SK-N-SH (cell line): ENCODE measurements around the gene AWAT2. TPM values are rescaled to one million over a fixed set of nuclear protein-coding genes. Genes with fewer than 3 reads are reported as not detected.

Experiments used
- CTCF ChIA-PET: fragments of 300-600, 350-600 bp; formaldehyde crosslinking; extraction: SDS; loops from one replicate; lab custom pipeline; 2021; lab: Yijun Ruan, JAX
- POLR2A ChIA-PET: fragments of 350-600 bp; sonication (Branson Sonifier 250); formaldehyde crosslinking; extraction: SDS; loops from one replicate; lab custom pipeline; 2020; ENCODE audit warnings: antibody characterized with exemption, inconsistent platforms; lab: Yijun Ruan, JAX
- DNase-seq: peaks from one replicate; pipeline ENCODE4 v3.0.0; 2012
- H2AFZ ChIP-seq: fragments of 200-600 bp; sonication (generic); 2 replicates; pipeline ENCODE4 v1.8.1; 2016; ENCODE audit warnings: antibody characterized with exemption, mild to moderate bottlenecking, low read depth
- H3F3A ChIP-seq: fragments of 200-600 bp; sonication (generic); replicated peaks from 2 replicates; pipeline ENCODE3; 2016; ENCODE audit warnings: antibody characterized with exemption, mild to moderate bottlenecking; ENCODE audit not compliant: insufficient read depth
- H3K27ac ChIP-seq, 2 experiments: fragments of 200-500 bp in 1 of 2; fragments of 200-600 bp in 1 of 2; sonication (Bioruptor generic) in 1 of 2; sonication (generic), shearing (Covaris generic) in 1 of 2; 2 replicates each; pipeline versions ENCODE4 v1.5.1 to v1.6.1; 2014 to 2016; ENCODE audit warnings: low read depth in 2 of 2, inconsistent platforms in 1 of 2, low read length in 1 of 2, mild to moderate bottlenecking in 1 of 2, mixed read lengths in 1 of 2
- H3K27me3 ChIP-seq: fragments of 200-600 bp; sonication (generic), shearing (Covaris generic); 2 replicates; pipeline ENCODE4 v1.6.1; 2016; ENCODE audit warnings: mixed run types; ENCODE audit not compliant: insufficient read depth
- H3K36me3 ChIP-seq, 2 experiments: fragments of 200-500 bp in 1 of 2; fragments of 200-600 bp in 1 of 2; sonication (Bioruptor generic) in 1 of 2; sonication (generic) in 1 of 2; replicated peaks in 1 of 2; 2 replicates each; pipeline versions ENCODE3 to v1.5.1; 2014 to 2016; ENCODE audit warnings: low read length in 1 of 2, mild to moderate bottlenecking in 1 of 2; ENCODE audit not compliant: insufficient read depth in 2 of 2, control insufficient read depth in 1 of 2
- H3K4me1 ChIP-seq, 2 experiments: fragments of 200-500 bp in 1 of 2; fragments of 200-600 bp in 1 of 2; sonication (Bioruptor generic) in 1 of 2; sonication (generic), shearing (Covaris generic) in 1 of 2; 2 replicates each; pipeline versions ENCODE4 v1.5.1 to v1.6.1; 2014 to 2016; ENCODE audit warnings: low read depth in 1 of 2, low read length in 1 of 2, mixed run types in 1 of 2; ENCODE audit not compliant: insufficient read depth in 2 of 2, control insufficient read depth in 1 of 2
- H3K4me2 ChIP-seq: fragments of 200-600 bp; sonication (generic), shearing (Covaris generic); 2 replicates; pipeline ENCODE4 v1.6.1; 2017; ENCODE audit warnings: mixed run types
- H3K4me3 ChIP-seq, 2 experiments: fragments of 200-500 bp in 1 of 2; fragments of 200-600 bp in 1 of 2; sonication (Bioruptor generic) in 1 of 2; sonication (generic), shearing (Covaris generic) in 1 of 2; 2 replicates each; pipeline versions ENCODE4 v1.5.1 to v1.8.1; 2014 to 2016; ENCODE audit warnings: low read depth in 2 of 2, inconsistent platforms in 1 of 2, low read length in 1 of 2, mild to moderate bottlenecking in 1 of 2, mixed read lengths in 1 of 2, moderate library complexity in 1 of 2
- H3K79me2 ChIP-seq: fragments of 200-600 bp; sonication (generic); 2 replicates; pipeline ENCODE4 v1.8.1; 2017; ENCODE audit warnings: mild to moderate bottlenecking; ENCODE audit not compliant: insufficient read depth
- H3K9ac ChIP-seq: fragments of 200-600 bp; sonication (generic); 2 replicates; pipeline ENCODE4 v1.6.1; 2017; ENCODE audit warnings: mixed run types
- H3K9me2 ChIP-seq: fragments of 200-600 bp; sonication (generic); 2 replicates; pipeline ENCODE4 v1.6.1; 2017; ENCODE audit warnings: mixed run types
- H3K9me3 ChIP-seq: fragments of 200-600 bp; sonication (generic); 2 replicates; pipeline ENCODE4 v1.6.1; 2017; ENCODE audit warnings: mixed run types, mild to moderate bottlenecking, moderate library complexity
- H4K20me1 ChIP-seq: fragments of 200-600 bp; sonication (generic); 2 replicates; pipeline ENCODE4 v1.6.1; 2017; ENCODE audit warnings: mild to moderate bottlenecking, mixed run types; ENCODE audit not compliant: insufficient read depth
- ELF1 ChIP-seq: IDR thresholded peaks from 2 replicates; pipeline ENCODE4 v1.4.0; 2012
- EP300 ChIP-seq, 2 experiments: IDR thresholded peaks; 2 replicates each; pipeline versions ENCODE4 v1.4.0 to v1.6.1; 2012; ENCODE audit warnings: borderline replicate concordance in 1 of 2, low read depth in 1 of 2, low read length in 1 of 2
- FOXM1 ChIP-seq: IDR thresholded peaks from 2 replicates; pipeline ENCODE4 v1.4.0; 2012; ENCODE audit warnings: low read depth, mild to moderate bottlenecking
- IRF3 ChIP-seq: fragments of 150-350 bp; IDR thresholded peaks from 2 replicates; pipeline ENCODE4 v1.6.1; 2016; ENCODE audit warnings: mild to moderate bottlenecking, low read depth, low read length
- MXI1 ChIP-seq: IDR thresholded peaks from 2 replicates; pipeline ENCODE4 v1.6.1; 2012; ENCODE audit warnings: mild to moderate bottlenecking, low read depth, low read length, improper control_type of control experiment
- PBX3 ChIP-seq: IDR thresholded peaks from 2 replicates; pipeline ENCODE4; 2012
- TEAD4 ChIP-seq: IDR thresholded peaks from 2 replicates; pipeline ENCODE4 v1.4.0; 2012; ENCODE audit warnings: mild to moderate bottlenecking, borderline replicate concordance; ENCODE audit not compliant: insufficient read depth
- WGBS: methylation state at CpG from one replicate; pipeline ENCODE4 v1.1.6; 2017; ENCODE audit warnings: low lambda C conversion rate; 5-methylcytosine and 5-hydroxymethylcytosine counted together
- polyA plus RNA-seq, 3 experiments: library from polyadenylated mRNA; depleted of rRNA; stranded (reverse); fragments of >200 nt; gene quantifications; 2 replicates each; pipeline ENCODE4 v1.2.3, GENCODE V29; 2012
- TF ChIP-seq, protein P1 (sequence below): fragments of 150-350 bp; IDR thresholded peaks from 2 replicates; pipeline ENCODE4 v1.6.1; 2017; ENCODE audit warnings: antibody characterized with exemption, low read length, low read depth, borderline replicate concordance
- TF ChIP-seq, protein P2 (sequence below): IDR thresholded peaks from 2 replicates; pipeline ENCODE4 v1.4.0; 2012; ENCODE audit warnings: low read depth, borderline replicate concordance

The AWAT2 gene, protein sequence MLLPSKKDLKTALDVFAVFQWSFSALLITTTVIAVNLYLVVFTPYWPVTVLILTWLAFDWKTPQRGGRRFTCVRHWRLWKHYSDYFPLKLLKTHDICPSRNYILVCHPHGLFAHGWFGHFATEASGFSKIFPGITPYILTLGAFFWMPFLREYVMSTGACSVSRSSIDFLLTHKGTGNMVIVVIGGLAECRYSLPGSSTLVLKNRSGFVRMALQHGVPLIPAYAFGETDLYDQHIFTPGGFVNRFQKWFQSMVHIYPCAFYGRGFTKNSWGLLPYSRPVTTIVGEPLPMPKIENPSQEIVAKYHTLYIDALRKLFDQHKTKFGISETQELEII
- polyA plus RNA-seq (2012; rRNA removed), result 0.13 and 0.15 TPM in 2 replicates
- polyA plus RNA-seq (2012; cell fraction: cytosol; rRNA removed), result 0.08 and 0.18 TPM in 2 replicates
- 0.32 and 0.48 TPM in 2 replicates for polyA plus RNA-seq (2012; cell fraction: nucleus; rRNA removed)

- H3K4me2 ChIP-seq, result no peak within 1 kb of the TSS
- 41% methylated on average over 4 of the region's 4 CpGs for WGBS
Observed at GRCh38 chrX:70049925-70050324, at the start of gene AWAT2. Gene AWAT2 (minus strand): TSS chrX:70049938. CDS start chrX:70049932, 6 bp downstream.

More at GRCh38 chrX:70049925-70050324, at the start of gene AWAT2:
- no peak for DNase-seq
- Histone ChIP-seq H3F3A (peaks cover 5% of the 10 kb centered on the region), H3K27ac (no peak within 1 kb of the TSS), H4K20me1 (no peaks in the 10 kb centered on the region), H3K9ac (no peak within 1 kb of the TSS), H3K36me3 (no peaks in the 10 kb centered on the region), H3K9me3 (no peaks in the 10 kb centered on the region), H3K79me2 (no peaks in the 10 kb centered on the region), H2AFZ (no peak within 1 kb of the TSS), H3K4me1 (no peaks in the 10 kb centered on the region), H3K4me3 (no peak within 1 kb of the TSS), H3K9me2 (no peaks in the 10 kb centered on the region), H3K27me3 (no peaks in the 10 kb centered on the region; the same call in 1 of the 2 replicates)
- ChIA-PET POLR2A (no interaction called here), CTCF (no interaction called here)
- TF ChIP-seq, protein P1, sequence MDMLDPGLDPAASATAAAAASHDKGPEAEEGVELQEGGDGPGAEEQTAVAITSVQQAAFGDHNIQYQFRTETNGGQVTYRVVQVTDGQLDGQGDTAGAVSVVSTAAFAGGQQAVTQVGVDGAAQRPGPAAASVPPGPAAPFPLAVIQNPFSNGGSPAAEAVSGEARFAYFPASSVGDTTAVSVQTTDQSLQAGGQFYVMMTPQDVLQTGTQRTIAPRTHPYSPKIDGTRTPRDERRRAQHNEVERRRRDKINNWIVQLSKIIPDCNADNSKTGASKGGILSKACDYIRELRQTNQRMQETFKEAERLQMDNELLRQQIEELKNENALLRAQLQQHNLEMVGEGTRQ, result no peak
- TF ChIP-seq, protein P2, sequence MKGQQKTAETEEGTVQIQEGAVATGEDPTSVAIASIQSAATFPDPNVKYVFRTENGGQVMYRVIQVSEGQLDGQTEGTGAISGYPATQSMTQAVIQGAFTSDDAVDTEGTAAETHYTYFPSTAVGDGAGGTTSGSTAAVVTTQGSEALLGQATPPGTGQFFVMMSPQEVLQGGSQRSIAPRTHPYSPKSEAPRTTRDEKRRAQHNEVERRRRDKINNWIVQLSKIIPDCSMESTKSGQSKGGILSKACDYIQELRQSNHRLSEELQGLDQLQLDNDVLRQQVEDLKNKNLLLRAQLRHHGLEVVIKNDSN, result no peak
- TF ChIP-seq IRF3, result no peak
- no peak for TF ChIP-seq PBX3
- TF ChIP-seq EP300 (IDR thresholded peaks at IDR 0.05; ENCODE audit: borderline replicate concordance in 1 of 2, low read depth in 1 of 2, low read length in 1 of 2), result no peak
- TF ChIP-seq ELF1, result no peak
- no peak for TF ChIP-seq TEAD4
- no peak for TF ChIP-seq FOXM1
- no peak for TF ChIP-seq MXI1
